ENCODE measurements around the gene CMC2. TPM values are rescaled to one million over a fixed set of nuclear protein-coding genes. Genes with fewer than 3 reads are reported as not detected.

CMC2 gene
- 18.1 and 22.3 TPM in 2 replicates for total RNA-seq

DNA sequence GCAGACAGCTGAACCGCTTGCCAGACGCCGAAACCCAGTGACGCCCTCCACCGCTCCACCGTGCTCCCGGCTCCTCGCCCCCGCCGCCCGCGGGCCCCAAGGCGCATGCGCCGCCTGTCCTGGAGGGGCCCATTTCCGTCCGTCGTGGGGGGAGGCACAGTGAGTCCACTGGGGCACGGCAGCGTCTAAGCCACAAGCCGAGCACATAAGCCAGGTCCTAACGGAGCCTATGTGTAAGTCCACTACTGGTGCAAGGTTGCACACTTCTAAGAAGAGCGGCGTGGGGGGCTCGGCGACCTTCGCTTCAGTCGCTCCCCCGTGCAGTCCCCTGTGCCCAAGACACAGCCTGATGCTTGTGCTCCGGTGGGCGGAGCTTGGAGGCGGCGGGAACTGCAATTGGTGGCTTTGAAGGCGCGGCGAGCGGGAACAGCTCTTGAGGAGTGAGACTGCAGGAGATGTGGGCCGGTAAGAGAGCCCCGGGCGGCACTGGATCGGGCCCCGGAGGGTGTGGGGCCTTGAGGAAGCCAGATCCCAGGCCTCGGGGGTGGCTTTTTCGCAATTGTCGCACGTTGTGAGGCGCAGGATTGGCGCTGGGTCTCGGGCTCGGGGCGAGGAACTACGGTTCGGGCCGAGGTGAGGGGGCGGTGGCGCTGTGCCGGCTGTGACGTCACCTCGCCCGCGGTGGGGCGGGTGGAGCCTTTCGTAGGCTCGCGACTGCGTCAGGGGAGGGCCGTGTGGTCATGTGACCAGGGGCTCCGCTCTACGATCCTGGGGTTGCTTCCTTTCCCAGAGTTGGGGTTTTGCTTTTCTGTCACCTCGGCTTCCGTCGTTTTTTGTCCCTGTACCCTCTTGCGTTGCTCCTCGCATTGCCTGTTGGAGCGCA is at the start of gene CMC2, which contains the start of gene CENPN:
TSS of gene CMC2 (minus strand) at position 73 of the 883 bp plus-strand sequence. CDS start 9,491 bp downstream, outside the sequence.
TSS of gene CENPN (plus strand) at position 402 of the 883 bp plus-strand sequence. CDS start 4,726 bp downstream, outside the sequence.
- intact Hi-C loops (cut with micrococcal nuclease), result loop anchor here (1.0 to 10.0 kb wide), 12 partner anchors 10 to 1163 kb away; partner anchors contain the start of genes ATMIN, CDYL2, DYNLRB2 and GAN
- ChIA-PET POLR2A (interaction anchor here (0.5 to 2.7 kb wide), 6 partner anchors 10 to 737 kb away, joined by 3 to 24 read pairs (median 6); partner anchors contain the start of genes ATMIN, C16orf46 and GAN), CTCF (interaction anchor here (6.1 kb wide), 1 partner anchor 28 kb away, joined by 51 read pairs; the partner anchor contains the start of gene ATMIN)
- peaks cover 13% of the 10 kb centered on the region for H3K36me3 Mint-ChIP-seq (ENCODE audit: low read depth)
- peaks cover 42% of the 10 kb centered on the region for H3K4me1 Mint-ChIP-seq
- peak within 1 kb of the TSS; percentile 94 for H3K4me3 Mint-ChIP-seq
- ATAC-seq (ENCODE audit: low read depth), result peak; percentile 84
- TF ChIP-seq, protein P1, sequence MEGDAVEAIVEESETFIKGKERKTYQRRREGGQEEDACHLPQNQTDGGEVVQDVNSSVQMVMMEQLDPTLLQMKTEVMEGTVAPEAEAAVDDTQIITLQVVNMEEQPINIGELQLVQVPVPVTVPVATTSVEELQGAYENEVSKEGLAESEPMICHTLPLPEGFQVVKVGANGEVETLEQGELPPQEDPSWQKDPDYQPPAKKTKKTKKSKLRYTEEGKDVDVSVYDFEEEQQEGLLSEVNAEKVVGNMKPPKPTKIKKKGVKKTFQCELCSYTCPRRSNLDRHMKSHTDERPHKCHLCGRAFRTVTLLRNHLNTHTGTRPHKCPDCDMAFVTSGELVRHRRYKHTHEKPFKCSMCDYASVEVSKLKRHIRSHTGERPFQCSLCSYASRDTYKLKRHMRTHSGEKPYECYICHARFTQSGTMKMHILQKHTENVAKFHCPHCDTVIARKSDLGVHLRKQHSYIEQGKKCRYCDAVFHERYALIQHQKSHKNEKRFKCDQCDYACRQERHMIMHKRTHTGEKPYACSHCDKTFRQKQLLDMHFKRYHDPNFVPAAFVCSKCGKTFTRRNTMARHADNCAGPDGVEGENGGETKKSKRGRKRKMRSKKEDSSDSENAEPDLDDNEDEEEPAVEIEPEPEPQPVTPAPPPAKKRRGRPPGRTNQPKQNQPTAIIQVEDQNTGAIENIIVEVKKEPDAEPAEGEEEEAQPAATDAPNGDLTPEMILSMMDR (IDR thresholded peaks at IDR 0.05), result no peak
- DNase-seq, result peak; percentile 98
- H3K27ac Mint-ChIP-seq, result peak within 1 kb of the TSS; percentile 100
- H3K27me3 Mint-ChIP-seq, result no peaks in the 10 kb centered on the region
- no peaks in the 10 kb centered on the region for H3K9me3 Mint-ChIP-seq

DNA sequence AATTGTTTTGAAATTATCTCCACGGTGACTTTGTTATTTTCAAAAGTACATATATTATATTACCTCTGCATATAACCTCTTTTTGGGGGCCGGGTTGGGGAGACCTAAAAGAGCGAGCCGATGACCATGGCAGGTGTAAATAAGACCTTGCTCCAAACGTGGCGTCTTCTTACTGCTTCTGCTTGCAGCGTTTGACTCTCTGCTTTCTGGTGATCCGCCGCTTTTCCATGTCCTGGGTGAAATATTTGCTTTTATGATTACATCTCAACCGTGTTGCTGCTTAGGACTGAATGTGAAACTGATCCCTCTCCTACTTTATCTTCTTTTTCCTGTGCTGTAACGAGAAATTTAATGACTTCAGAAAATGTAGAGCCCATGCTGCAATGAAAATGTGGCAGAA is 47.1 kb upstream of the CMC2 start:
- ATAC-seq (ENCODE audit: low read depth) (no peak), DNase-seq (no peak)
- intact Hi-C loops (cut with micrococcal nuclease), result no loop called here
- ChIA-PET POLR2A (no interaction called here), CTCF (no interaction called here)
- Mint-ChIP-seq H3K4me1 (peaks cover 3% of the 10 kb centered on the region), H3K4me3 (no peak overlapping the region), H3K36me3 (ENCODE audit: low read depth) (peaks cover 10% of the 10 kb centered on the region), H3K27ac (no peak overlapping the region), H3K9me3 (peaks cover 15% of the 10 kb centered on the region), H3K27me3 (no peaks in the 10 kb centered on the region)
- TF ChIP-seq, protein P1 (IDR thresholded peaks at IDR 0.05), result no peak

DNA sequence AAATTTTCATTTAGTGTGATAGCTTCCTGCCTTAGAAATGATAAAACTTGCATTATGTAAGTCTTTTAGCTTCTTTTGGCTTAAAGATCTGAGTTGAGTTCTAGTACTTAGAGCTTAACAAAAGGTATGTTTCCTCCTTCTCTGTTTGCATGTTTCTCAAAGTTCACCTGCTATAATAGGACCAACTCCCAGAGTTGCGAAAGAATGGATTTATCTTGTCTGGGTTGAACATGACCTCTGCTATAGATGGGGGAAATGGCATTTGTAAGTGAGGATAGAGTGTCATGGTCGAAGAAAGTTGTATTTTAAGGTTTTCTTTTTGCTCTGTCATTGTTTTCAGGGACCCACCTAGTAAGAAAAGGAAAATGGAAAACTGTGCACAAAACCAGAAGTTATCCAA is 36.1 kb upstream of the CMC2 start:
- TF ChIP-seq, protein P1 (IDR thresholded peaks at IDR 0.05), result no peak
- intact Hi-C loops (cut with micrococcal nuclease), result no loop called here
- ChIA-PET CTCF (no interaction called here), POLR2A (no interaction called here)
- Mint-ChIP-seq H3K27me3 (no peaks in the 10 kb centered on the region), H3K9me3 (no peaks in the 10 kb centered on the region), H3K4me3 (no peak overlapping the region), H3K27ac (no peak overlapping the region), H3K4me1 (peaks cover 8% of the 10 kb centered on the region), H3K36me3 (ENCODE audit: low read depth) (peaks cover 58% of the 10 kb centered on the region)
- DNase-seq, result no peak
- ATAC-seq (ENCODE audit: low read depth), result no peak

DNA sequence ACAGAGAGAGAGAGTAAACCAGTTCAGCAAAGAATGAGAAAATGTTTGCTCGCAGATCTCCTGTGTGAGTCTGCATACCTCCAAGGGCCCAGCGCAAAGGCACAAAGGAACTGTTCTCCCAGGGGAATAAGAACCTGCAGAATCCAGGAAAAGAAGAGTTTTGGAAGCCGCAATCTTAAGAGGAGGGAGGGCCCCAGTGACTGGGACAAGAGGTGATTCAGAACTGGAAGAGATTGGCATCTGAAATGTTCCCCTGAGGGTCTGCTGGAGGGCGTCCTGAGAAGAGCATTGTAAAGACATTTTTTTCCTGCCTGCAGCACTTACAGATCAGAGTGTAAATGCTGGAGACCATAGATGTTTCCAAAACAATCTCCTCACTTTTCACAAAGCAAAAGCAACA is 35.0 kb upstream of the CMC2 start:
- peaks cover 60% of the 10 kb centered on the region for H3K36me3 Mint-ChIP-seq (ENCODE audit: low read depth)
- no peak overlapping the region for H3K27ac Mint-ChIP-seq

More for the DNA sequence above, 35.0 kb upstream of the CMC2 start:
- Mint-ChIP-seq H3K27me3 (no peaks in the 10 kb centered on the region), H3K9me3 (no peaks in the 10 kb centered on the region), H3K4me1 (peaks cover 16% of the 10 kb centered on the region), H3K4me3 (no peak overlapping the region)
- CTCF ChIA-PET, result no interaction called here
- POLR2A ChIA-PET, result no interaction called here
- no peak for DNase-seq
- TF ChIP-seq, protein P1 (IDR thresholded peaks at IDR 0.05), result no peak
- intact Hi-C loops (cut with micrococcal nuclease), result no loop called here
- no peak for ATAC-seq (ENCODE audit: low read depth)
